Vagina (tissue), 2 donors: Measurements from ENCODE around the gene SLC12A9. TPM values are rescaled to one million over a fixed set of nuclear protein-coding genes. Genes with fewer than 3 reads are reported as not detected.

Experiments used
- DNase-seq, 2 donors: peaks; one replicate each; pipeline ENCODE4 v3.0.0-alpha.2; 2017; ENCODE audit errors: extremely low spot score in 2 of 2
- H3K27ac ChIP-seq: fragments of 200-600 bp; sonication (generic); one replicate; pipeline ENCODE4 v1.5.1; 2019
- H3K27me3 ChIP-seq: fragments of 200-600 bp; sonication (generic); one replicate; pipeline ENCODE4 v1.5.1; 2019
- H3K36me3 ChIP-seq, 2 donors: fragments of 200-600 bp; sonication (generic); one replicate each; pipeline ENCODE4 v1.5.1; 2017 to 2019
- H3K4me1 ChIP-seq: fragments of 200-600 bp; sonication (generic); one replicate; pipeline ENCODE4 v1.5.1; 2019
- H3K4me3 ChIP-seq, 2 donors: fragments of 200-600 bp; sonication (generic); 1 replicate in 1 of 2; 2 replicates in 1 of 2; pipeline ENCODE4 v1.5.1; 2016 to 2019
- H3K9me3 ChIP-seq: fragments of 200-600 bp; sonication (generic); one replicate; pipeline ENCODE4 v1.5.1; 2019
- CTCF ChIP-seq, 3 experiments: fragments of 450-650 bp in 2 of 3; fragments of 200-600 bp in 1 of 3; sonication (generic) in 1 of 3; IDR thresholded peaks; one replicate each; pipeline ENCODE4 v1.5.1; 2017 to 2019; ENCODE audit warnings: antibody characterized with exemption in 3 of 3, mild to moderate bottlenecking in 2 of 3, moderate library complexity in 2 of 3
- POLR2A ChIP-seq, 2 donors: fragments of 450-650 bp; IDR thresholded peaks; one replicate each; pipeline ENCODE4 v1.6.1; 2017; ENCODE audit warnings: antibody characterized with exemption in 2 of 2, mild to moderate bottlenecking in 2 of 2, moderate library complexity in 2 of 2
- POLR2AphosphoS5 ChIP-seq, 2 donors: sonication (generic); formaldehyde crosslinking; IDR thresholded peaks; one replicate each; pipeline ENCODE4 v1.9.0; 2017; ENCODE audit warnings: antibody characterized with exemption in 2 of 2, mild to moderate bottlenecking in 2 of 2, low read depth in 1 of 2; ENCODE audit not compliant: insufficient read depth in 1 of 2
- intact Hi-C: fragments of 100-400 bp; cut with DNase I; formaldehyde crosslinking; loops from one replicate; pipeline ENCODE4 v1.15.1; 2023
- total RNA-seq: library from RNA; depleted of rRNA; stranded (reverse); fragments of >200 nt; gene quantifications from one replicate; pipeline ENCODE4 v1.2.3, GENCODE V29; 2016

The SLC12A9 gene
- total RNA-seq, 1 donor from 2014 or later: 15.7 TPM

GRCh38 chr7:100863406-100863950 is 11.0 kb downstream of the SLC12A9 start:
- peaks cover 0 to 20% of the 10 kb centered on the region in 2 donors for H3K36me3 ChIP-seq
- TF ChIP-seq POLR2A (IDR thresholded peaks at IDR 0.05): no peak
- no peak for TF ChIP-seq CTCF (IDR thresholded peaks at IDR 0.05)
- no peak for TF ChIP-seq POLR2AphosphoS5 (IDR thresholded peaks at IDR 0.05; ENCODE audit: insufficient read depth in 1 of 2, low read depth in 1 of 2)
- H3K27me3 ChIP-seq: no peaks in the 10 kb centered on the region
- no peak overlapping the region for H3K27ac ChIP-seq
- H3K4me3 ChIP-seq: no peak overlapping the region
- no peak for DNase-seq
- H3K4me1 ChIP-seq: peaks cover 30% of the 10 kb centered on the region
- intact Hi-C loops: loop anchor here (10.0 kb wide), 1 partner anchor 319 kb away; no protein-coding TSS in a partner anchor
- no peaks in the 10 kb centered on the region for H3K9me3 ChIP-seq

- Histone ChIP-seq H3K4me3 (no peak overlapping the region), H3K27ac (no peak overlapping the region), H3K4me1 (peaks cover 39% of the 10 kb centered on the region), H3K9me3 (no peaks in the 10 kb centered on the region), H3K27me3 (no peaks in the 10 kb centered on the region), H3K36me3 (peaks cover 0 to 20% of the 10 kb centered on the region in 2 donors)
- TF ChIP-seq CTCF (IDR thresholded peaks at IDR 0.05) (no peak), POLR2A (IDR thresholded peaks at IDR 0.05) (no peak), POLR2AphosphoS5 (IDR thresholded peaks at IDR 0.05; ENCODE audit: insufficient read depth in 1 of 2, low read depth in 1 of 2) (no peak)
- DNase-seq: no peak
- intact Hi-C loops: loop anchor here (10.0 kb wide), 1 partner anchor 320 kb away; no protein-coding TSS in a partner anchor
Measured at GRCh38 chr7:100864263-100864845, 11.8 kb downstream of the SLC12A9 start.

GRCh38 chr7:100865372-100865911 is 12.9 kb downstream of the SLC12A9 start:
- intact Hi-C loops: loop anchor here (10.0 kb wide), 1 partner anchor 321 kb away; no protein-coding TSS in a partner anchor
- DNase-seq: no peak
- peak overlapping the region in 1 of 2 donors; percentile 86 for H3K4me3 ChIP-seq

GRCh38 chr7:100865938-100866728 is 13.6 kb downstream of the SLC12A9 start:
- intact Hi-C loops: loop anchor here (10.0 kb wide), 1 partner anchor 321 kb away; no protein-coding TSS in a partner anchor
- Histone ChIP-seq H3K4me3 (peak overlapping the region; percentile 77 to 86), H3K27me3 (no peaks in the 10 kb centered on the region), H3K36me3 (peaks cover 0 to 18% of the 10 kb centered on the region in 2 donors), H3K9me3 (no peaks in the 10 kb centered on the region), H3K4me1 (peaks cover 41% of the 10 kb centered on the region), H3K27ac (peak overlapping the region; percentile 98)
- TF ChIP-seq POLR2A (IDR thresholded peaks at IDR 0.05) (no peak), CTCF (IDR thresholded peaks at IDR 0.05) (no peak), POLR2AphosphoS5 (IDR thresholded peaks at IDR 0.05; ENCODE audit: insufficient read depth in 1 of 2, low read depth in 1 of 2) (peak in 1 of 2 donors; percentile 32)
- DNase-seq: no peak

More at GRCh38 chr7:100865372-100865911, 12.9 kb downstream of the SLC12A9 start:
- Histone ChIP-seq H3K9me3 (no peaks in the 10 kb centered on the region), H3K27ac (peak overlapping the region; percentile 98), H3K27me3 (no peaks in the 10 kb centered on the region), H3K4me1 (peaks cover 41% of the 10 kb centered on the region), H3K36me3 (peaks cover 0 to 18% of the 10 kb centered on the region in 2 donors)
- no peak for TF ChIP-seq CTCF (IDR thresholded peaks at IDR 0.05)
- no peak for TF ChIP-seq POLR2A (IDR thresholded peaks at IDR 0.05)
- TF ChIP-seq POLR2AphosphoS5 (IDR thresholded peaks at IDR 0.05; ENCODE audit: insufficient read depth in 1 of 2, low read depth in 1 of 2): no peak
